Measurements from ENCODE around the gene SALL3. TPM values are rescaled to one million over a fixed set of nuclear protein-coding genes. Genes with fewer than 3 reads are reported as not detected.

Gene SALL3
- total RNA-seq, 4 donors from 2014 or later, result not detected

- TF ChIP-seq, protein P1, sequence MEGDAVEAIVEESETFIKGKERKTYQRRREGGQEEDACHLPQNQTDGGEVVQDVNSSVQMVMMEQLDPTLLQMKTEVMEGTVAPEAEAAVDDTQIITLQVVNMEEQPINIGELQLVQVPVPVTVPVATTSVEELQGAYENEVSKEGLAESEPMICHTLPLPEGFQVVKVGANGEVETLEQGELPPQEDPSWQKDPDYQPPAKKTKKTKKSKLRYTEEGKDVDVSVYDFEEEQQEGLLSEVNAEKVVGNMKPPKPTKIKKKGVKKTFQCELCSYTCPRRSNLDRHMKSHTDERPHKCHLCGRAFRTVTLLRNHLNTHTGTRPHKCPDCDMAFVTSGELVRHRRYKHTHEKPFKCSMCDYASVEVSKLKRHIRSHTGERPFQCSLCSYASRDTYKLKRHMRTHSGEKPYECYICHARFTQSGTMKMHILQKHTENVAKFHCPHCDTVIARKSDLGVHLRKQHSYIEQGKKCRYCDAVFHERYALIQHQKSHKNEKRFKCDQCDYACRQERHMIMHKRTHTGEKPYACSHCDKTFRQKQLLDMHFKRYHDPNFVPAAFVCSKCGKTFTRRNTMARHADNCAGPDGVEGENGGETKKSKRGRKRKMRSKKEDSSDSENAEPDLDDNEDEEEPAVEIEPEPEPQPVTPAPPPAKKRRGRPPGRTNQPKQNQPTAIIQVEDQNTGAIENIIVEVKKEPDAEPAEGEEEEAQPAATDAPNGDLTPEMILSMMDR (IDR thresholded peaks at IDR 0.05; ENCODE audit: low read depth), result no peak
These were observed 13.5 kb upstream of the SALL3 start for GRCh38 chr18:78965917-78966792.

DNA sequence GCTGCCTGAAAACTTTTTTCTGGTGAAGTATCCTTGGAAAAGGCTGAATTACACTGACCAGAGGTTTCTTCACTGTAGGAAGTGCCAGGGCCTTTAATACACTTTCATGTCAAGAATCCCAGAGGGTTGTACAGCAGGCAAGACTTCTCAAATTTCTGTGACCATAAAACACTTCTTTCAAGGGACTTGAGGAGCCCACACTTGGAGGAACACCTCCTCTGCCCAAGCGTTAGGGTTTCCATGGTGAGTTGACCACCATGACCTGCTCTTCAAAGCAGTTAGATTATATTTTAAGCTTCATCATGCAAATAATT is 12.9 kb upstream of the SALL3 start:
- TF ChIP-seq, protein P1 (IDR thresholded peaks at IDR 0.05; ENCODE audit: low read depth), result no peak

- TF ChIP-seq, protein P1 (IDR thresholded peaks at IDR 0.05; ENCODE audit: low read depth), result no peak
These were observed 11.9 kb upstream of the SALL3 start for GRCh38 chr18:78967692-78968091.

DNA sequence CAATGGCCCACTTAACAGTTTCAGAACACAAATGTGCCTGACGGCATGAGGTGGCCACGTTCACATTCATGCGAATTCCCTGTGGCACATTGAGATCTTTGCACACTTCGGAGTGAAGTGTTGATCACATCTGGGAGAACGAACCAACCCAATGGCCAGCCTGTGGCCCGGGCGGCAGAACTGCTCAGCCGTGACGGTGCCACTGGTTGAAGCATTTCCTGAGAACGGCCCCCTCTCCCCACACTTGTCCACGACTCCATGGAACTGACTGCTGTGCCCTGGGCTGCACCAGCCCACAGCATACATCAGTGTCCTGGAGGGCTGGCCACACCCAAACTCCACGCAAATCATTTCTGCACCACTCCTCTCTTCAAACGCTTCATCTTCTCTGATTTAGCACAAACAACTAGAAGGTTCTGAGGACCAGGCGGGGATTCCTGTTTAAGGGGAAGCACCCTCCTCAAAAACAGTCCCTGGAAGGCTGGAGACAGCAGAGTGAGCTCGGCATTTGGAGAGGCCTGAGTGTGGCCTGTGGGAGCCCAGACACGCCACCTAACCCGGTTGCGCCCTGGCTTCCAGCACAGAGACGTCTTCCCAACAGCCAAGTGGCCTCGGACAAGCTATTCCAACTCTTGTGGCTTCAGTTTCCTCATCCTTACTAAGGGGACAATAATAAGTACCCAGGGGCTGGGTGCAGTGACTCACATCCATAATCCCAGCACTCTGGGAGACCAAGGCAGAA is 9.9 kb upstream of the SALL3 start:
- TF ChIP-seq, protein P1 (IDR thresholded peaks at IDR 0.05; ENCODE audit: low read depth), result no peak

GRCh38 chr18:78970774-78971333 is 8.8 kb upstream of the SALL3 start:
- TF ChIP-seq, protein P1 (IDR thresholded peaks at IDR 0.05; ENCODE audit: low read depth), result no peak

DNA sequence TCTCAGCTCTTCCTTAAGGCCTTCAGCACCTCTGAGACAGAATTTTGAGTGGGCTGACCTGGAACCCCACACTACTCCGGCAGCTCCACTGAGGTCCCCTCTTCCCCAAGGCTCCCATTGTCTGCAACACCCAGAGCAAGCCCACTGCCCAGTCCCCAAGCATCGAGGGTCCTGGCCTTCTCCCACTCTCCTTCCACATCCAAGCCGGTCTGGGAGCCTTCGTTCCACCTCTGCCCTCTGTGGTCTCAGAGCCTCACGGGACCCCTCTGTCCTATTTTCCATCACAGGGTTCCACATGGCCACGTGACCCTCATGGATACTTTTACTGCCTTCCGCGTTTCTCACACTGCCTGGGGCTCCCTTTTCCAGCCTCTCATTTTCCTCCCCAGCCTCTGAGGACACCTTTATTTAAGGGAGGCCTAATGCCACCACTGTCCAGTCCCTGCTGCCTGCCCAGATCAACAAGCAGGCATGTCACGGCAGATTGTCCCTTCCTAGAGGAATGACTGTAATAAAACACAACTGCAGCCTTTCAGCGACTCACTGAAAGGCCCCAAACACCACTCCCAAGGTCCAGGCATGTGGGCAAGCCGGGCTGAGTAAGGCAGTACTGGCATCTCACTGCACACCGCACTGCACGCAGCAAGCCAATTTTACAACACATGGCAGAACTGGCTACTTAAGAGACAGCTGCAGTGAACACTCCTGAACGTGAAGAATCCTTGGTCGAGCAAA is 7.9 kb upstream of the SALL3 start:
- TF ChIP-seq, protein P1 (IDR thresholded peaks at IDR 0.05; ENCODE audit: low read depth), result no peak
